H9 (cell line): Measurements from ENCODE around the gene RGPD4. TPM values are rescaled to one million over a fixed set of nuclear protein-coding genes. Genes with fewer than 3 reads are reported as not detected.
"Not testable (repeated sequence)": the region's sequence is repeated elsewhere in the genome, so short reads cannot be mapped to it uniquely, and the experiment has no call there.

Source experiments
- DNase-seq: peaks from one replicate; pipeline ENCODE4 v3.0.0-alpha.2; 2017
- H2AFZ ChIP-seq: one replicate; pipeline ENCODE4 v1.6.1; 2013; ENCODE audit warnings: mild to moderate bottlenecking, low read length, control low read depth, moderate library complexity
- H2AK5ac ChIP-seq: 2 replicates; pipeline ENCODE4 v1.6.1; 2013; ENCODE audit warnings: low read length, control low read depth, mixed read lengths; ENCODE audit not compliant: insufficient read length
- H2BK120ac ChIP-seq: one replicate; pipeline ENCODE4 v1.6.1; 2013; ENCODE audit warnings: low read depth, mild to moderate bottlenecking, low read length, control low read depth, inconsistent platforms; ENCODE audit not compliant: poor library complexity, severe bottlenecking
- H2BK12ac ChIP-seq: 2 replicates; pipeline ENCODE4 v1.6.1; 2013; ENCODE audit warnings: low read length, control low read depth, mixed read lengths, low read depth; ENCODE audit not compliant: insufficient read length
- H2BK15ac ChIP-seq: 2 replicates; pipeline ENCODE4 v1.6.1; 2013; ENCODE audit warnings: low read depth, low read length, control low read depth
- H2BK20ac ChIP-seq: one replicate; pipeline ENCODE4 v1.6.1; 2013; ENCODE audit warnings: low read depth, mild to moderate bottlenecking, low read length, control low read depth, inconsistent platforms; ENCODE audit not compliant: poor library complexity, severe bottlenecking
- H2BK5ac ChIP-seq: 2 replicates; pipeline ENCODE4 v1.6.1; 2013; ENCODE audit warnings: low read length, control low read depth, mixed read lengths; ENCODE audit not compliant: insufficient read length
- H3K14ac ChIP-seq: 2 replicates; pipeline ENCODE4 v1.6.1; 2013; ENCODE audit warnings: low read length, control low read depth; ENCODE audit not compliant: insufficient read depth
- H3K18ac ChIP-seq: 2 replicates; pipeline ENCODE4 v1.6.1; 2013; ENCODE audit warnings: low read depth, mild to moderate bottlenecking, mixed read lengths, low read length, control low read depth; ENCODE audit not compliant: insufficient read length
- H3K23ac ChIP-seq: 2 replicates; pipeline ENCODE4 v1.6.1; 2013; ENCODE audit warnings: low read length, control low read depth, mixed read lengths, low read depth; ENCODE audit not compliant: insufficient read length
- H3K23me2 ChIP-seq: 2 replicates; pipeline ENCODE4 v1.6.1; 2013; ENCODE audit warnings: low read depth, mild to moderate bottlenecking, mixed read lengths, low read length, control low read depth; ENCODE audit not compliant: insufficient read length, poor library complexity, severe bottlenecking
- H3K27ac ChIP-seq: 2 replicates; pipeline ENCODE4 v1.5.1; 2013; ENCODE audit warnings: low read length, control low read depth, mixed read lengths, low read depth; ENCODE audit not compliant: insufficient read length
- H3K27me3 ChIP-seq: 2 replicates; pipeline ENCODE4 v1.6.1; 2013; ENCODE audit warnings: low read length, control low read depth, inconsistent platforms; ENCODE audit not compliant: insufficient read depth
- H3K4ac ChIP-seq: 2 replicates; pipeline ENCODE4 v1.6.1; 2013; ENCODE audit warnings: low read depth, mild to moderate bottlenecking, control low read depth, inconsistent platforms, low read length, moderate library complexity
- H3K4me1 ChIP-seq: 2 replicates; pipeline ENCODE4 v1.6.1; 2013; ENCODE audit warnings: low read length, control low read depth, inconsistent platforms; ENCODE audit not compliant: insufficient read depth
- H3K4me2 ChIP-seq: 2 replicates; pipeline ENCODE4 v1.6.1; 2013; ENCODE audit warnings: low read length, control low read depth, mixed read lengths; ENCODE audit not compliant: insufficient read length, insufficient read depth
- H3K56ac ChIP-seq: 2 replicates; pipeline ENCODE4 v1.6.1; 2013; ENCODE audit warnings: low read depth, mild to moderate bottlenecking, mixed read lengths, low read length, control low read depth; ENCODE audit not compliant: insufficient read length
- H3K79me1 ChIP-seq: 2 replicates; pipeline ENCODE4 v1.6.1; 2013; ENCODE audit warnings: low read depth, mild to moderate bottlenecking, moderate library complexity, low read length, control low read depth, inconsistent platforms; ENCODE audit not compliant: insufficient read depth, poor library complexity, severe bottlenecking
- H3K79me2 ChIP-seq: 2 replicates; pipeline ENCODE4 v1.6.1; 2013; ENCODE audit warnings: low read length, control low read depth, inconsistent platforms; ENCODE audit not compliant: insufficient read depth
- H3K9ac ChIP-seq: 2 replicates; pipeline ENCODE4 v1.6.1; 2013; ENCODE audit warnings: low read length, control low read depth, mixed read lengths; ENCODE audit not compliant: insufficient read length; ENCODE audit errors: extremely low read depth
- H3K9me3 ChIP-seq: one replicate; pipeline ENCODE4 v1.6.1; 2013; ENCODE audit warnings: low read depth, low read length, inconsistent platforms; ENCODE audit not compliant: control insufficient read depth
- H3T11ph ChIP-seq: one replicate; pipeline ENCODE4 v1.6.1; 2013; ENCODE audit warnings: mild to moderate bottlenecking, low read length, control low read depth, inconsistent platforms
- H4K20me1 ChIP-seq: one replicate; pipeline ENCODE4 v1.6.1; 2013; ENCODE audit not compliant: control insufficient read depth, insufficient read length, insufficient read depth
- H4K5ac ChIP-seq: 2 replicates; pipeline ENCODE4 v1.6.1; 2013; ENCODE audit warnings: low read depth, mild to moderate bottlenecking, mixed read lengths, low read length, control low read depth; ENCODE audit not compliant: insufficient read length
- H4K8ac ChIP-seq: replicated peaks from 2 replicates; pipeline ENCODE4 v1.6.1; 2013; ENCODE audit warnings: low read length, control low read depth, mixed read lengths, low read depth; ENCODE audit not compliant: insufficient read length
- H4K91ac ChIP-seq: 2 replicates; pipeline ENCODE4 v1.6.1; 2013; ENCODE audit warnings: low read depth, mild to moderate bottlenecking, moderate library complexity, mixed read lengths, low read length, control low read depth; ENCODE audit not compliant: insufficient read length
- H3K27ac Mint-ChIP-seq, 3 experiments: 2 replicates in 2 of 3; 3 replicates in 1 of 3; pipeline ENCODE4 v1.8.0; 2020 to 2021; ENCODE audit warnings: mixed read lengths in 3 of 3, mild to moderate bottlenecking in 1 of 3, moderate library complexity in 1 of 3
- H3K27me3 Mint-ChIP-seq: 2 replicates; pipeline ENCODE4 v1.8.0; 2021; ENCODE audit warnings: low read depth, mild to moderate bottlenecking, moderate library complexity, mixed read lengths
- H3K36me3 Mint-ChIP-seq, 3 experiments: 2 replicates in 2 of 3; 3 replicates in 1 of 3; pipeline ENCODE4 v1.8.0; 2020 to 2021; ENCODE audit warnings: low read depth in 3 of 3, mixed read lengths in 3 of 3; ENCODE audit not compliant: insufficient read depth in 1 of 3
- H3K4me1 Mint-ChIP-seq, 2 experiments: 2 replicates each; pipeline ENCODE4 v1.8.0; 2020; ENCODE audit warnings: mixed read lengths in 2 of 2
- H3K4me3 Mint-ChIP-seq, 2 experiments: 2 replicates in 1 of 2; 3 replicates in 1 of 2; pipeline ENCODE4 v1.8.0; 2020 to 2021; ENCODE audit warnings: mild to moderate bottlenecking in 2 of 2, mixed read lengths in 2 of 2, moderate library complexity in 1 of 2
- H3K9me3 Mint-ChIP-seq, 2 experiments: 2 replicates in 1 of 2; 3 replicates in 1 of 2; pipeline ENCODE4 v1.8.0; 2020; ENCODE audit warnings: mild to moderate bottlenecking in 2 of 2, mixed read lengths in 2 of 2, moderate library complexity in 1 of 2
- WGBS: extraction: QIAGEN DNeasy Blood & Tissue Kit; methylation state at CpG from one replicate; pipeline ENCODE4 v1.1.7; 2013; ENCODE audit warnings: missing lambda C conversion rate, low lambda C conversion rate, mixed read lengths; ENCODE audit not compliant: insufficient read length; ENCODE audit errors: extremely low coverage; 5-methylcytosine and 5-hydroxymethylcytosine counted together
- long read RNA-seq: library from polyadenylated mRNA; unstranded; transcript quantifications from one replicate; pipeline ENCODE4 v2.0.0, GENCODE V29; 2020
- total RNA-seq: library from RNA; stranded (reverse); gene quantifications from 2 replicates; pipeline ENCODE4 v1.2.1, GENCODE V29; 2021

Gene RGPD4
- 0.07 TPM in 2 replicates for total RNA-seq
- long read RNA-seq = 0 reads

GRCh38 chr2:107826749-107827148 is at the start of gene RGPD4:
Gene RGPD4, plus strand, starts transcription at chr2:107826892. Its CDS starts 122 bp downstream, at chr2:107827014.
- H3K27me3 Mint-ChIP-seq, H2BK15ac ChIP-seq, H3T11ph ChIP-seq, H3K4me1 ChIP-seq, H3K36me3 Mint-ChIP-seq, H2AFZ ChIP-seq, H3K27ac Mint-ChIP-seq, H2BK120ac ChIP-seq, H3K4me1 Mint-ChIP-seq, H2BK20ac ChIP-seq, H3K27ac ChIP-seq, H3K4me3 Mint-ChIP-seq, H3K79me1 ChIP-seq, H3K23ac ChIP-seq, H2AK5ac ChIP-seq, H4K5ac ChIP-seq, H2BK12ac ChIP-seq, H3K9me3 ChIP-seq, H3K4me2 ChIP-seq, H3K9ac ChIP-seq, H4K8ac ChIP-seq, H3K56ac ChIP-seq, H3K27me3 ChIP-seq, H3K4ac ChIP-seq, H3K9me3 Mint-ChIP-seq, H4K20me1 ChIP-seq, H3K18ac ChIP-seq, H3K14ac ChIP-seq, H2BK5ac ChIP-seq, H4K91ac ChIP-seq, H3K79me2 ChIP-seq, DNase-seq, H3K23me2 ChIP-seq: not testable (repeated sequence)
- WGBS = no CpG with 5 or more reads among the region's 43 CpGs
